Endothelial cell of umbilical vein (primary cell): Measurements from ENCODE around the gene CPEB1. TPM values are rescaled to one million over a fixed set of nuclear protein-coding genes. Genes with fewer than 3 reads are reported as not detected.

Experiments used
- BruUV-seq: library from RNA; stranded (reverse); fragments of 400-500 nt; replicated peaks from 2 replicates; lab custom pipeline; 2021; lab: Mats Ljungman, UMichigan
- CTCF ChIA-PET: fragments of 300-600, 350-600 bp; sonication (Branson Sonifier 250); formaldehyde crosslinking; loops from one replicate; lab custom pipeline; 2021; ENCODE audit warnings: antibody characterized with exemption, inconsistent platforms; lab: Charles Lee
- POLR2A ChIA-PET: fragments of 300-600, 350-600 bp; sonication (Branson Sonifier 250); formaldehyde crosslinking; loops from one replicate; lab custom pipeline; 2021; ENCODE audit warnings: antibody characterized with exemption, inconsistent platforms; lab: Charles Lee
- DNase-seq: peaks from one replicate; pipeline ENCODE4 v3.0.0-alpha.2; 2011; ENCODE audit warnings: low read depth, low spot score
- FAIRE-seq: peaks from 2 replicates; lab custom pipeline; 2011; peaks lifted over from hg19 to GRCh38; lab: Jason Lieb, UNC
- H2AFZ ChIP-seq: 2 replicates; pipeline ENCODE4 v1.6.0; 2012; ENCODE audit warnings: low read depth, low read length, control low read depth, inconsistent platforms
- H3K27ac ChIP-seq: 2 replicates; pipeline ENCODE4 v1.5.1; 2011; ENCODE audit warnings: low read depth, mild to moderate bottlenecking, control low read depth, low read length, moderate library complexity; ENCODE audit not compliant: insufficient read depth
- H3K27me3 ChIP-seq, 2 experiments: 2 replicates each; pipeline versions ENCODE4 v1.6.0 to v1.6.1; 2011; ENCODE audit warnings: low read length in 2 of 2, mixed read lengths in 1 of 2; ENCODE audit not compliant: control insufficient read depth in 2 of 2, insufficient read depth in 2 of 2
- H3K36me3 ChIP-seq, 2 experiments: 2 replicates in 1 of 2; 3 replicates in 1 of 2; pipeline ENCODE4 v1.5.1; 2011; ENCODE audit warnings: low read length in 2 of 2, mild to moderate bottlenecking in 1 of 2, moderate library complexity in 1 of 2; ENCODE audit not compliant: control insufficient read depth in 2 of 2, insufficient read depth in 2 of 2; ENCODE audit errors: extremely low read depth in 1 of 2
- H3K4me1 ChIP-seq: 3 replicates; pipeline ENCODE4 v1.5.1; 2011; ENCODE audit warnings: mild to moderate bottlenecking, low read length; ENCODE audit not compliant: control insufficient read depth, insufficient read depth; ENCODE audit errors: extremely low read depth
- H3K4me2 ChIP-seq: 2 replicates; pipeline ENCODE4 v1.6.1; 2011; ENCODE audit warnings: low read length, control low read depth, mixed read lengths; ENCODE audit not compliant: insufficient read depth
- H3K4me3 ChIP-seq, 3 experiments: fragments of 200-600 bp in 1 of 3; sonication (generic), shearing (Covaris generic) in 1 of 3; replicated peaks in 1 of 3; 2 replicates each; pipeline ENCODE4 v1.5.1; 2011 to 2016; ENCODE audit warnings: control low read depth in 3 of 3, low read length in 3 of 3, mild to moderate bottlenecking in 2 of 3, inconsistent platforms in 1 of 3, low read depth in 1 of 3, moderate library complexity in 1 of 3; ENCODE audit not compliant: insufficient read depth in 1 of 3
- H3K79me2 ChIP-seq: 2 replicates; pipeline ENCODE4 v1.6.0; 2012; ENCODE audit warnings: low read length, inconsistent platforms; ENCODE audit not compliant: control insufficient read depth, insufficient read depth
- H3K9ac ChIP-seq: replicated peaks from 2 replicates; pipeline ENCODE3; 2011; ENCODE audit warnings: low read length, control low read depth; ENCODE audit not compliant: insufficient read depth; ENCODE audit errors: extremely low read depth
- H3K9me1 ChIP-seq: replicated peaks from 3 replicates; pipeline ENCODE4 v1.6.0; 2011; ENCODE audit warnings: mild to moderate bottlenecking, low read length; ENCODE audit not compliant: control insufficient read depth, insufficient read depth; ENCODE audit errors: extremely low read depth
- H3K9me3 ChIP-seq: replicated peaks from 2 replicates; pipeline ENCODE4 v1.5.1; 2012; ENCODE audit warnings: low read length, inconsistent platforms; ENCODE audit not compliant: control insufficient read depth, insufficient read depth
- H4K20me1 ChIP-seq: replicated peaks from 2 replicates; pipeline ENCODE3; 2011; ENCODE audit warnings: mild to moderate bottlenecking, low read length; ENCODE audit not compliant: control insufficient read depth, insufficient read depth; ENCODE audit errors: extremely low read depth
- EZH2 ChIP-seq: IDR thresholded peaks from 2 replicates; pipeline ENCODE4 v1.6.1; 2012; ENCODE audit warnings: borderline replicate concordance, low read depth, mild to moderate bottlenecking, moderate library complexity, low read length, inconsistent platforms; ENCODE audit not compliant: severe bottlenecking
- FOS ChIP-seq: IDR thresholded peaks from 2 replicates; pipeline ENCODE4 v1.6.1; 2011; ENCODE audit warnings: mild to moderate bottlenecking, low read length, moderate library complexity, borderline replicate concordance; ENCODE audit not compliant: insufficient read depth
- GATA2 ChIP-seq: IDR thresholded peaks from 2 replicates; pipeline ENCODE4 v1.7.0; 2011; ENCODE audit warnings: low read depth, mild to moderate bottlenecking, moderate library complexity, mixed read lengths, low read length; ENCODE audit not compliant: insufficient read length, insufficient read depth
- JUN ChIP-seq: IDR thresholded peaks from 2 replicates; pipeline ENCODE4 v1.6.1; 2011; ENCODE audit warnings: borderline replicate concordance, low read depth; ENCODE audit not compliant: insufficient read length, insufficient read depth
- MYC ChIP-seq: IDR thresholded peaks from one replicate; pipeline ENCODE4 v1.6.1; 2011; ENCODE audit warnings: mild to moderate bottlenecking, low read depth, low read length
- POLR2A ChIP-seq: IDR thresholded peaks from 2 replicates; pipeline ENCODE4 v1.6.1; 2012; ENCODE audit warnings: low read depth, mild to moderate bottlenecking, control low read depth, low read length
- POLR2AphosphoS5 ChIP-seq: IDR thresholded peaks from 2 replicates; pipeline ENCODE4 v1.6.1; 2012; ENCODE audit warnings: low read depth, mild to moderate bottlenecking, control low read depth, low read length, moderate library complexity; ENCODE audit not compliant: insufficient read depth
- dilution Hi-C: fragments of 300-500 bp; cut with MboI; formaldehyde crosslinking; loops from one replicate; pipeline ENCODE4 v1.15.0; 2019; ENCODE audit warnings: low sequenced_read_pairs; ENCODE audit not compliant: extremely low pct_ligation_motif_present
- intact Hi-C: fragments of 100-400 bp; cut with micrococcal nuclease; formaldehyde crosslinking; loops from one replicate; pipeline ENCODE4 v1.10.0; 2022
- polyA plus RNA-seq, 4 experiments: library from polyadenylated mRNA; depleted of rRNA in 3 of 4; stranded (reverse) in 3 of 4; unstranded in 1 of 4; fragments of >200 nt; gene quantifications; 2 replicates each; pipeline versions ENCODE4 v1.2.1 to v1.2.3, GENCODE V29; 2011 to 2012; ENCODE audit warnings: missing spikeins in 1 of 4
- total RNA-seq: library from RNA; stranded (reverse); gene quantifications from 2 replicates; pipeline ENCODE4 v1.2.3, GENCODE V29; 2021
- TF ChIP-seq, protein P1 (sequence below), 2 donors: IDR thresholded peaks; 1 replicate in 1 of 2; 2 replicates in 1 of 2; pipeline ENCODE4 v1.5.1; 2011; ENCODE audit warnings: low read length in 2 of 2, mild to moderate bottlenecking in 2 of 2, moderate library complexity in 2 of 2, control low read depth in 1 of 2, inconsistent platforms in 1 of 2, low read depth in 1 of 2; ENCODE audit not compliant: insufficient read depth in 1 of 2; ENCODE audit errors: extremely low read depth in 1 of 2
- TF ChIP-seq, protein P2 (sequence below): IDR thresholded peaks from 2 replicates; pipeline ENCODE4 v1.6.1; 2011; ENCODE audit not compliant: insufficient read depth, insufficient read length

CPEB1 gene
- total and polyA plus RNA-seq, 2 donors (not counting 3 experiments of a cell fraction or from before 2014, with no cell fraction given) = not detected

- TF ChIP-seq JUN (no peak), EZH2 (no peak), MYC (no peak), POLR2AphosphoS5 (no peak), FOS (no peak), POLR2A (no peak), GATA2 (no peak)
- TF ChIP-seq, protein P1, sequence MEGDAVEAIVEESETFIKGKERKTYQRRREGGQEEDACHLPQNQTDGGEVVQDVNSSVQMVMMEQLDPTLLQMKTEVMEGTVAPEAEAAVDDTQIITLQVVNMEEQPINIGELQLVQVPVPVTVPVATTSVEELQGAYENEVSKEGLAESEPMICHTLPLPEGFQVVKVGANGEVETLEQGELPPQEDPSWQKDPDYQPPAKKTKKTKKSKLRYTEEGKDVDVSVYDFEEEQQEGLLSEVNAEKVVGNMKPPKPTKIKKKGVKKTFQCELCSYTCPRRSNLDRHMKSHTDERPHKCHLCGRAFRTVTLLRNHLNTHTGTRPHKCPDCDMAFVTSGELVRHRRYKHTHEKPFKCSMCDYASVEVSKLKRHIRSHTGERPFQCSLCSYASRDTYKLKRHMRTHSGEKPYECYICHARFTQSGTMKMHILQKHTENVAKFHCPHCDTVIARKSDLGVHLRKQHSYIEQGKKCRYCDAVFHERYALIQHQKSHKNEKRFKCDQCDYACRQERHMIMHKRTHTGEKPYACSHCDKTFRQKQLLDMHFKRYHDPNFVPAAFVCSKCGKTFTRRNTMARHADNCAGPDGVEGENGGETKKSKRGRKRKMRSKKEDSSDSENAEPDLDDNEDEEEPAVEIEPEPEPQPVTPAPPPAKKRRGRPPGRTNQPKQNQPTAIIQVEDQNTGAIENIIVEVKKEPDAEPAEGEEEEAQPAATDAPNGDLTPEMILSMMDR (IDR thresholded peaks at IDR 0.05; ENCODE audit: extremely low read depth in 1 of 2, insufficient read depth in 1 of 2, low read depth in 1 of 2, low read length in 2 of 2) = no peak
- TF ChIP-seq, protein P2, sequence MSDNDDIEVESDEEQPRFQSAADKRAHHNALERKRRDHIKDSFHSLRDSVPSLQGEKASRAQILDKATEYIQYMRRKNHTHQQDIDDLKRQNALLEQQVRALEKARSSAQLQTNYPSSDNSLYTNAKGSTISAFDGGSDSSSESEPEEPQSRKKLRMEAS = no peak
- no peak for FAIRE-seq
- ChIA-PET CTCF (no interaction called here), POLR2A (interaction anchor here (0.7 kb wide), 1 partner anchor 748 kb away, joined by 3 read pairs; no protein-coding TSS in a partner anchor)
- Histone ChIP-seq H3K27ac (no peak overlapping the region), H2AFZ (no peak overlapping the region), H3K4me2 (no peak overlapping the region), H3K9ac (no peak overlapping the region), H3K4me1 (no peaks in the 10 kb centered on the region), H3K79me2 (no peaks in the 10 kb centered on the region), H3K36me3 (no peaks in the 10 kb centered on the region), H4K20me1 (no peaks in the 10 kb centered on the region), H3K9me1 (no peaks in the 10 kb centered on the region), H3K4me3 (no peak overlapping the region), H3K9me3 (no peaks in the 10 kb centered on the region), H3K27me3 (peaks cover 8 to 16% of the 10 kb centered on the region in 2 experiments)
- DNase-seq = no peak
- dilution Hi-C loops = no loop called here
- no TSS peak for BruUV-seq
- intact Hi-C loops = no loop called here
Measured at GRCh38 chr15:82551646-82552247, 95.4 kb downstream of the CPEB1 start.
